GM21360 (cell line): ENCODE measurements around the gene AUTS2.

Experiments
- ATAC-seq: cut with Tn5 transposase; IDR thresholded peaks from one replicate; pipeline ENCODE4 v1.9.1; 2021; ENCODE audit warnings: mild to moderate bottlenecking, moderate library complexity; ENCODE audit not compliant: unreplicated experiment

The AUTS2 gene

DNA sequence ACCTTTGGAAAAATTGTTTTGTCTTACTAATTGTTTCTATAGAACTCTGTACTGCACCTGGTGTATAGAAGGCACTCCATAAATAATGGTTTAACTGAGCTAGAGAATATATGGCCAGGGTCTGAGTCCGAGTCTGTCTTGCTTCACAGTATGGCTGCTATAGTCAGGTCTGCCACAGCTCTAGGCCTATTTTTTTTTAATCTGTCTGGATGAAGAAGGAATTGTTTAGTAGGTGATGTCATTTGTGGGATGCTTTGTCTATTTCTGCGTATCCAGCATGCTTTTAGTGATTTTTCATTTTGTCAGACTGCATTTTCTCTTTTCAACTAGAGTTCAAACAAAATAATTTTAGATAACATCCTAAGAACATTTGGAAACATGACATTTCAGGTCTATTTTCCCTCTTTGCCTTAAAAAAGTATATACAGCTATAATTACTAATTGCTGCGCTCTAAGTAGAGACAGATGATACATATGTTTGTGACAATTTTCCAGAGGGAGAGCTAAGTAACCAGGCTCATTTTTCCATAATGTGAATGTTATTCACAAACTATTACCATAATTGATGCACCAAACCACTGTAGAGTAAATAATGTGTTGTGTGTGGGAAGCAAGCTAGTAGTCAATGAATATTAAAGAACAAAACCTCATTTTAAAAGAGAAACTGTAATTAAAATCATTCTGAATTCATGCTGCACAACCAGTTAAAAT lies 361.7 kb downstream of the AUTS2 start:
- ATAC-seq = no peak

DNA sequence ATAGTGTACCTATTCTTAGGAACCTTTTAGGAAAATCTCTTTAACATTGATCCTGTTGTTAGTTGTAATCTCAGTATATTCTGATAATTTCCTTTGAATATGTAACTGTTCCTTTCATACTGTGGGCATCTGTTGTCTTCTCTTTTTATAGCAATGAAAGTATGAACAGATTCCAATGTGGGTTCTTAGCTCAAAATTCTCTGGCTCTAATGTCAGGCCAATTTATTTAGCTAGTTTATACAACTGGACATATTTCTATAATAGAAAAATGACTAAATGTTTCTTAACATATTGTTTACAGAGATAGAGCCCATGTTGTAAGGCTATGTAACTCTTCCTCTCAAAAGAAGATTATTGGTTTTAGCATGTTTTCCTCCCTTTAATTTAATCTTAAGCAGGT lies 363.2 kb downstream of the AUTS2 start:
- ATAC-seq = no peak

DNA sequence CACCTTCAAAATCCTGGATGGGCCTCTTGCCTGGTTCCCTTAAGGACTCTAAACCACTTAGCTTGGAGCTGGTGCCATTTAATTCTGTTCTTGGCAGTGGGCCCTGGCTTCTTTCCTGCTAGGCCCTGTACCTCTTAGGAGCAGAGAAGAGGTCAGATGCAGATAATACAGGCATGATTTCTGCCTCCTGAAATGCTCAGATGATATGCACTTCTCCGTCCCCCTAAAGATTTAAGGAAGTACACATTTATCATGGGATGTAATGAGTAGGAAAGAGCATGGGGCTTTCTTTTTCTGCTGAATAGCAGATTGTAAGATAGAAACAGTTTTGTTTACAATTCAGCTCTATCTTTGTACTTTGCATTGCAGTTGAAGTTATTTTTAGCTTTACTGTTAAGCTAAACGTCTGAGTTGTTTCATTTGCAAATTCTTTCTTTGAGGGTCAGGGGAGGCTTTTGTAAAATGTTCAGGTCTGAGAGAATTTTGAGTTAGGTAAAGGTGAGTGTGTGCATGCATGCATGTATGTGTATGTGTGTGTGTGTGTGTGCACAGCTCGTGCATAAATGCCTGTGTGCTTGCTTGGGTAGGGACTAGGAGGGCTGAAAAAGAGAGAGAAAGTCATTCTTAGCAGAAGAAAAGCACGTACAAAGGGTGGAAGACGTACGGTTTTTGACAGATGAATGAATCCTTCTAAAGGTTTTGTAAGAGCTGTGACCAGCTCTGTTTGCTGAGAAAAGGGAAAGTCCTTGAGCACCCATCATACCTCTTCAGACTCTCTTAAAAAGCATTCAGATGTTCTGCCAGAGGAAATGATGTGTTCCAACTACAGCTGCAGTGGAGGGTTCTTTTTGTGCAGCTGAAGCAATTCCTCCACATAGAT lies 364.2 kb downstream of the AUTS2 start:
- ATAC-seq = peak; percentile 61

DNA sequence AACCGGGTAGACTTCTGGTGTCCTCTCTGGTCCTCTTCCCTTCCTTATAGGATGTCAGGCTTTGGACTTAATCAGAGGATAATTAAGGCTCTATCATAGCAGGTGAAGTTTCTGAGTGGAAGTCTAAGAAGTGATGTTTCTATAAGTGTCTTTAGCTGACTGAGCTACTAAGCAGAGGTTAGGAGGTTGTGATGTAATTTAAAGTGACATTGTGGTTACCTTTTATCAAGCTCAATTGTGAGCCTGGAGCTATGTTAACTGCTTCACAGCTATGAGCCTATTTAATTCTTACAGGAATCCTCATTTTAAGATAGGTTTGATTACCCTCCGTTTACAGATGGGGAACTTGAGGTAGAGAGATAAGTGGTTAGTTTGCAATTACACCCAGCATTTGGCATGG lies 365.1 kb downstream of the AUTS2 start:
- no peak for ATAC-seq

DNA sequence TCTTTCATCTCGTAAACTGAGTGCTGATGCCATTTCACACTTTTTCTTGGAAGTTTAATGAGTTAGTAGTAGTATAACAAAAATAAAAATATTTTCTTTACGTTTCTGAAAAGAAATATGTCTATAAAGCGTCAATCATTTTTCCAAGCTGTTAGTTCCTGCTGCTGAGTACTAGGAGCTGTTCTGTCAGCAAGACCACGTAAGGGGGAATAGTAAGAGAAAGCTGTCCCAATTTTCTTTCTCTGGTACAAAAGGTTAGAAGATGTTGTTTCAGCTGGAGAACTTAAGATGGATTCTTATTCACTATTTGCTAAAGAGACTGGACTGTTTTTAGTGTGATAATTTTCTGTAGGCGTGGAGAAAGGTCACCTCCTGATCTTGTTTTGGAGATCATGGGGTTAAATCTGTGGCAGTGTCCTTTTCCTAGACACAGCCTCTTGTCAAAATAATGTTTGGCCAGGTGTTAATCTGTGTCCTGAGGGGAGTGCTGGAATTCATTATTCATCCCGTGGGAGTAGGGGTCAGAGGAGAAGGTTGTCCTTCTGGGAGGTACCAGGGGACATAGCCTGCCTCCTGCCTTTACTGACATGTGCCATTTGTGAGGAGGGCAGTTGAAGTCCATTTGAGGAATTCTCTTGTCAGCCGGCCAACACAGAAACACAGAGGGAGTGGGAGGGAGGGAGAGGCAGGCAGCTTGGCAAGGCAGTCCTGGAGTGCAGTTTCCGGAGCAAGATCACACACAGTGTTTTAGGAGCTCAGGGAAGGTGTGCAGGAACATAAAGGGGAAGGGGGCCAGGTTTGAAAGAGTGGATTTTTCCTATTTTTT lies 368.7 kb downstream of the AUTS2 start:
- no peak for ATAC-seq

DNA sequence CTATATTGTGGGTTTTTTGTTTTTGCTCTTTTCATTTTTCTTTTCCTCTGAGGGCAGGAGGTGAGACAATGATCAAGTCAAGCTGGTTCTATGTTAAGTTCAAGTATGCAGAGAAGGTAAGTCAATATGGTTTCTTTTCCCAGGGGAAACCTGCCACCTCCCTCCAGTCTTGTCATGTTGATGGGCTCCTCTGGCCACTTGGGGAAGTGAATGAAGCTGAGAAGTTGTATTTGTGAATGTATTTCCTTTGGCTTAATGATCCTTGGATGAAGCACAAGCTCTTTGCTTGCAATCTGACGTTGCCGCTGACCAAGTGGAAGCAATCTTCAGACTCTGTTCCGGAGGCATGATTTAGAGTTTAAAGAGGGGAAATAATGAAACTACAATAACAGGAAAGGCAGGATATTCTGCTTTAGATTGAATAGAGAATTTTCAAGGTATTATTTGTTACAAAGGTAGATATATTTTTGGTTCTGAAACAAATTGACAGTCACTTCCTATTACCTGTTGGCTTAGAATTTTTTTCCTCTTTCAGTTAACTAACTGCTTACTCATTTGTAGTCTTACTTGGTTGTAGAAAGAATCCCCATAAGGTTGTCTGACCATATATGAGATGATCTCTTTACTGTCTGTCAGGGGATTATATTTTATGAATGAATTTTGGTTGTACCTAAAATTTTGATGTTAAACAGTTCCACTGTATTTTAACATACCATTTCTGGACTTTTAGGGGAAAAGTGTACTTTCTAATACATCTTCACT lies 369.6 kb downstream of the AUTS2 start:
- no peak for ATAC-seq

DNA sequence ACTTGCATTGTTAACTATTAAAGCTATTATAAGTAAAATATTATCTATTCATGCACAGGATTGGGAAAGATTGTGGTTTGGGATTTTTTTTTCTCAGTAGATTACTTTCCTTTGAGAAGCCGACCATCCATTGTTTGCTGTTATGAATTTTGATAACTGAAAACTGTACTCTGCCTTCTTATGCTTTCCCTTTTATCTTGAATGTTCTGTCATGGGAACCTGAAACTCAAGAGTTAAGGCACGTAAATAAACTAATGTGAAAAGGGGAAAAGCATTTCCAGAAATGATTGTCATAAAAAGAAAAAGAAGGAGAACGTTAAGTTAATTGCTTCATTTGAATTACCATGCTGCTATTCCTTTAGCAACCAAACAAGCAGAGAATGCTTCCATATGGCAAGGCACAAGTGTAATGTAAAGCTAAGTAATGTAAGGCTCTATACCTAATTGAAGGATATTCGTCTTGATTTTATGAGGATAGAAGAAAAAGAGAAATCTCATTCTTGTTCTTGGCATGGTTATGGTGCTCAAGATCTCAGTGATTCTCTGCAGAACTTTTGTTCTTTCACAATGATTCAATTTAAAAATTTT lies 370.8 kb downstream of the AUTS2 start:
- ATAC-seq = no peak

DNA sequence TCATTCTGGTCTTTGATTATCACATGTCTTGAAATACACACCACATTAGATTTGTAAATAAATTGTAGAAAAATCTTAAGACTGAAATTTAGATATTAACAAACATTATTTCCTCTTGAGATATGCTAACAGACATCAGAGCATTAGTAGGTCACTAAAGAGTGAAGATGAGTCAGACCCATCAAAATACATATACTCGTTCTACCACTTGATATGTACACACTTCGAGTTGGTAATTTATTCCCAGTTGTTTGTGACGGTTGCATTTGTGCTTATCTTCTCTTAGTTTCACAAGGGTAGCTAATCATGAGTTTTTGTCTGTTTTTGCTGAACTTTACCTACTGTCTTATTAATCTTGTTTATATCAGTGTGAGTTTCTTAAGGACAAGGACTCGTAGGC lies 383.4 kb downstream of the AUTS2 start:
- no peak for ATAC-seq

DNA sequence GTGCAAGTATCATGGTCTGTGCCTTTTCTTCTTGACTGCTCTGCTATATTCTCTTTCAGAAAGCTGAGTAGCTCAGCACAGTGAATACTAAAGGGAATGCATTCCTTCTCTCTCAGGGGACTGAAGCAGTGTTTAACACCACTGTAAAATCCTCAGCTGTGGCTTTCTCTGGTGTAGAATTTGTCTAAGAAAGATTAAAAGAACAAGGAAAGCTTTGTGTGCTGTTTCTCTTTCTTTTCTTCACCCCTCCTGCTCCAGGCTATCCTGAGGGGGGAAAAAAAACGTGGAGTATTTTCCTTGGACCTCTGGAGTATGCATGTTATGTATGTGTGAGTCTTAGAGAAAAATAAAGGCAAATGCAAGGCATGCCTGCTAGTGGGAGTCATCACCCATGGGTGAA lies 383.9 kb downstream of the AUTS2 start:
- no peak for ATAC-seq

DNA sequence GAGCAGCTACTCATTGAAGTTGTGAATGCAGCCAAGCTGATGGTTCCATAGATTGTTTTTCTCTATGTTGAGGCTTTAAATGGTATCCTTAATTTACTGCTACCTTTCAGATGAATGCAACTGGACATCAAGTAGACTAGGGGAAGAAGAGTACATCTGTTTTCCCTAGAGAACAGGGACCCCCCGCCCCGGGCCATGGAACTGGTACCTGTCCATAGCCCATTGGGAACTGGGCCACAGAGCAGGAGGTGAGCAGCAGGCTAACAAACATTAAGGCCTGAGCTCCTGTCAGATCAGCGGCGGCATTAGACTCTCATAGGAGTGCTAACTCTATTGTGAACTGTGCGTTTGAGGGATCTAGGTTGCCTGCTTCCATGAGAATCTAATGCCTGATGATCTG lies 391.3 kb downstream of the AUTS2 start:
- no peak for ATAC-seq

DNA sequence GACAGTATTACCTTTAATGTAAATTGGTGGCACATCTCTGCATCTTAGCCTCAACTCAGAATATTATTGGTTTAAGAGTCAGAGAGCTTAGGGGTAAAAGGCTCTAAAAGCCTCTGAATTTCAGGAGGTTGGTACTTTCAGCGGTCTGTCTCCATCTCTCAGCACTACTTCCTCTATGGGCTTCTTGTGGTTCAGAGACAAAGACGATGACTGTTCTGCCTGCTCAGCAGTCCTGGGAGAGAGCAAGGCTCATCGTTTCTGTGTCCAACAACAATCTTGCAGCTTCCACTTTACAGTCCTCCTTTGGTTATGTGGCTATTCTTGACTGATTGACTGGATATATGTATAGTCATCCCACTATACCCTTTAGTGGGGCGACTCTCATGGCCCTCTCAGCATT lies 394.7 kb downstream of the AUTS2 start:
- ATAC-seq = no peak

DNA sequence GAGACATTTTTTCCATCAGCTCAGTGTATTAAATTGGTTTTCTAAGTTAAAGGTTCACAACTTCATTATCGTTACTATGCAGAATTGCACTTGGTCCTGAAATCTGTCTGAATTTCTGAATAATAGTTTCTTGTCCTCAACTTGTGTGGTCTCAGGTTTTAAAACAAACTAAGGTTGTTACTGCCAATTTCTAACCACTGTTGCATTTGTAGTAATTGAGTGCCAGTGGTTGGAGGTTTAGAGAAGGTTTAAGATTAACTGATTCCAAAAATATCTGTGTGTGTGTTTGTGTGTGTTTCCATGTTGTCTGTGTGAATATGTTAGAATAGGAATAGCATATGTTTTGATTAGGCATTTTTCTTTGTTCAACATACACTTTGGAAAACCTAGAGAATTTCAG lies 395.9 kb downstream of the AUTS2 start:
- ATAC-seq = no peak

DNA sequence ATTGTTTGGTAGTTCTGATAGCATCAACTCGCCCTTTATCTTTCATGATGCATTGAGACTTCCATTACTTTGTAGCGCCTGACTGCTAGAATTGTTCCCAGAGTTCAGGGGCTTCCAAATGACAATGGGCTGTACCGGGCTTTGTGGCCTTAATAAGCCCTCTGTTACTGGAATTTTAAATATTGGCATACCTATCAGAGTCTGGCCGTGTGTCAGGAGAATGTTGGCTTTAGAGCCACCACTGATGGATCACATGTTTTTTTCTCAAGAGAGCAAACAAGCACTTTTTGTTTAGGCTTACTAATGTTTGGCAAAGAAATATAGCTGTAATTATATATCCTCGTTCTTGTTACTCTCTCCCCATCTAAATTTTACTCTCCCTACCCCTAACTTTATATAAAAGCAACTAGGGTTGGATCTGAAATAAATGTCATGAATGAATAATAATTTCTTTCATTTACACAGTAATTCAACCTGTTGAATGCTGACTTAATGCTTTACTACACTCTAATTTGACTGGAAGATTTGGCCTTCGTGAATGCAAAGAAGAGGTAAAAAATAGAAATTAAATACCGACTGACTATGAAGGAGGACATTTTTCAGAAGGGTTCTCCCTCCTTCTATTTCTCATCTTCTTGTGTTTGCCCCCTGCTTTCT lies 396.7 kb downstream of the AUTS2 start:
- no peak for ATAC-seq

DNA sequence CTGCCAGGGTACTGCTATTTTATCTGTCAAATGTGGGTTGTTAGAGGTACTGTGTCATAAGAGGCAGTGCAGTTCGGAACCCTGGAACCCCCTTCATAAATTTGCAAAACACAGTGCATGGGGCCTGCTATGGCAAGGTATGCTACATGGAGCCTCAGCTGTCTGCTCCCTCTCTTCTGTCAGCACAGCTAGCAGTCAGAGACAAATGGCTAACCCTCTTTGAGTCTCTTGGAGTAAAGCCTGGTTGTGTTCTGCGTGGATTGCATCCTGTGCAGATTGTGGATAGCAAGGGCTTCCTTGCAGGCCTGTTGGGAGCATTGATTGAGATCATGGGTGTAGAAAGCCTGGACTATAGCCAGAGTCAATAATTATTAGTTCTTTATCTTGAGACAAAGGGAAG lies 397.8 kb downstream of the AUTS2 start:
- ATAC-seq = no peak

DNA sequence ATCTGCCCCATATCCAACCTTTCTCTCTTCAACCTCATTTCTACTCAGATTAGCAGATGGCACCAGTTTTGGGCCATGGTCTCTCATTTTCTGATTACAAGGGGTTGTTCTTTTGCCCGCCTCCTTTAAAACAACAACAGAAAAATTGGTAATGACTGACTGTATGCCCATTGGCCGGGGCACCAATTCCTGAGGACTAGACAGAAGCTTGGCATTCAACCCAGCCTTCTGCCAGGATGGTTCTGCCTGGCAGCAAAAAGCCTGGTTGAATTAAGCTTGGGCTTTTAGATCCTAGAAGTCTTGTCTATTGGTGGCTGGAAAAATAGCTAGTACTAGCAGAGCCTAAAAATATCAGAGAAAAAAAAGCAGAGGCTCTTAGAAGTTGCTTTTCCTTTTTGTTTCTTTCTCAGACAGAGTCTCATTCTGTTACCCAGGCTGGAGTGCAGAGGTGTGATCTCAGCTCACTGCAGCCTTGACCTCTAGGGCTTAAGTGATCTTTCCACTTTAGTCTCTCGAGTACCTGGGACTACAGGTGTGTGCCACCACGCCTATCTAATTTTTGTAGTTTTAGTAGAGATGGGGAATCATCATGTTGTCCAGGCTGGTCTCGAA lies 402.6 kb downstream of the AUTS2 start:
- ATAC-seq = no peak

DNA sequence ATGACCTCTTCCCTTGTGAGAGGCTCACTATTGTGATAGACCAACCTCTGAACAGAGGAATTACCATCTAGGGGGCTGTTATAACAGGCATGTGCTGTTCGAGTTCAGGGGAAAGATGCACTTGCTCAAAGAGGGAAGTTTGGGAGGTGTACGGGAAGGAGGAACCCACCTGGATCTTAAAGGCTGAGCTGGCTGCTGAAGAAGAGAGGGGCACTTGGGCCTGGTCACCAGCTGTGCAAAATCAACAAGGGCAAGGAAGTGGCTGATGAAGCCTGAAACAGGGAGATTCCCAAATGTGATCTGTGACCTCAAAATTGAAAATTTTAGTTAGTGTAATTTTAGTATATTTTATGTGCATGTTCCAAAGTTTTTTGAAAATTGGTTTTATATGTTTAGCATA lies 407.2 kb downstream of the AUTS2 start:
- ATAC-seq = no peak

DNA sequence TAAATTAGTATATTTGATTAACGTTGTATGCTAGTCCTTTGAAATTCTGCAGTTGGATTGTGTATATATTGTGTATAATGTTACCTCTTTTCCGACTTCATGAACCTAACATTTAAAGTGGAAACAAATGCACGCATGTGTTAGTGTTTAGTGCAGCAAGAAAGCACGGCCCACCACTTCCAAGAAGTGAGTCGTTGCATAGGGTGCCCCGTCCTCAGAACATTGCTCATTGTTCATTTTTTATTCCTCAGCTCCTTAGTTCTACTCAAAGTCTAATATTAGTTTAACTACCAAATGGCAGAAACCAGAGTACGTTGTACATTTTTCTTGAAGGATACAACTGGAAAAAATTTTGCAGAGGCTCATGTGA lies 407.6 kb downstream of the AUTS2 start:
- no peak for ATAC-seq

DNA sequence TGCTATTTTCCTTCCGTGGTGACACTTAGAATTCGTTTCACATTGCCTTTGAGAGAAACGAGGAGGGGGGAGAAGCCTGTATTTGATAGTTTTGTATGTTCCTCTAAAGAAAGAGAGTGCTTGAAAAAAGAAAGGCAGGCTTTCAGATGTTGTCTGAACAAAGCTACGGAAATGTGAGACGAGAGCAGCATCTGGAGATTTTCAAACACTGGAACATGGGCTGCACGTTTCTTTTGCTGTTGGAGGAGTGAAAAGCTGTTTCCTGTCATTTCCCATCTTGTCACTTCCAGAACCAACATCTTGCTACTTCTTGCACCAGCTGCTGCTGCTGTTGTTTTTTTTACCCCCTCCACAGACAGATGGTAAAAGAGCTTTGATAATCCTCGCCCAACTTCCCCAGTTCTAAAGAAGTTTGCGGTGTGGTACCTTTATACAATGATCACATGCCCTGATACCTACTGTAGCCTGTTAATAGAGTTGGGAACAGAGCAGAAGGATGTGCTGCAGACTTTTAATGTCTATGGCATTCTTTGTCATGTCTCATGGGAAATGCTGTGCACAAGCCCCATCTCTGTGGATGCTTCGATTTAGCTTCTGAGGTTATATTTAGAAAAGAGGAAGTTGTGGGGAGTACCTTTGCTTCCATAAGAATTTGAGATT lies 408.1 kb downstream of the AUTS2 start:
- ATAC-seq = peak; percentile 54

DNA sequence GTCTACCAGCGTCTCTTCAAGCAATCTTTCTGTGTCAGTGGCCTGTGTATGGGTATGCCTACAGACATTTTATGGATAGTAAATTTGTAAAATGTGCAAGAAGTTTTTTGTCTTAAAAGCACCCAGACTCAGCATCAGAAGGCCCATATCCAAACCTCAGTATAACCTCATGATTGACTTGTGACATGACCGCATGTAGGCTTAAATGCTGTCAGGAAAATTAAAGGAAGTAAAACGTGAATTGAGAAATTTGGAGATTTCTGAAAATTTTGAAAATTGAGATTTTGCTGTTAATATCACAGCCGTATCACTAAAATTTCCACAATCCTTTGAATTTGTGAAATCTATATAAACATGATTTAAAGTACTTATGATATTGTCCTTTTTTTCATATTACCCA lies 410.2 kb downstream of the AUTS2 start:
- ATAC-seq = no peak
